ENCODE data around the gene OSM. TPM values are rescaled to one million over a fixed set of nuclear protein-coding genes. Genes with fewer than 3 reads are reported as not detected.

Gene OSM
- total and polyA plus RNA-seq, 2 experiments from 2014 or later, result not detected

GRCh38 chr22:30226192-30226832, 40.3 kb downstream of the OSM start:
- Mint-ChIP-seq H3K36me3 (ENCODE audit: low read depth) (no peaks in the 10 kb centered on the region), H3K4me1 (peaks cover 4% of the 10 kb centered on the region), H3K27me3 (ENCODE audit: insufficient read depth, low read depth, poor library complexity) (peaks cover 5% of the 10 kb centered on the region), H3K9me3 (no peaks in the 10 kb centered on the region; the same call in 2 of the 3 replicates), H3K27ac (no peak overlapping the region), H3K4me3 (no peak overlapping the region)
- Histone ChIP-seq H2AFZ (no peak overlapping the region), H3K9me2 (ENCODE audit: insufficient read depth) (no peaks in the 10 kb centered on the region), H4K20me1 (replicated peaks; ENCODE audit: insufficient read depth) (no peaks in the 10 kb centered on the region), H3K27ac (ENCODE audit: low read depth) (no peak overlapping the region), H3K36me3 (ENCODE audit: insufficient read depth) (no peaks in the 10 kb centered on the region), H3K4me2 (no peak overlapping the region), H3K27me3 (ENCODE audit: insufficient read depth) (no peaks in the 10 kb centered on the region), H3K4me1 (ENCODE audit: insufficient read depth) (peaks cover 10% of the 10 kb centered on the region; the same call in 1 of the 2 replicates), H3K4me3 (no peak overlapping the region), H3K79me2 (replicated peaks; ENCODE audit: insufficient read depth) (no peaks in the 10 kb centered on the region), H3F3A (replicated peaks; ENCODE audit: low read depth) (no peaks in the 10 kb centered on the region)
- DNase-seq (ENCODE audit: low spot score) (no peak), ATAC-seq (no peak)
- TF ChIP-seq EZH2phosphoT487 (IDR thresholded peaks at IDR 0.05; ENCODE audit: unreplicated experiment) (no peak), EZH2 (IDR thresholded peaks at IDR 0.05; ENCODE audit: low read depth, unreplicated experiment) (no peak), ZNF331 (CRISPR knock-in tag; IDR thresholded peaks at IDR 0.05; ENCODE audit: low read depth) (no peak), JUNB (IDR thresholded peaks at IDR 0.05; ENCODE audit: unreplicated experiment) (no peak), REST (IDR thresholded peaks at IDR 0.05; ENCODE audit: unreplicated experiment) (no peak), ETS1 (IDR thresholded peaks at IDR 0.05) (no peak), POLR2AphosphoS5 (IDR thresholded peaks at IDR 0.05; ENCODE audit: low read depth) (no peak), CTCF (conservative IDR thresholded peaks at IDR 0.05; ENCODE audit: low read depth in 2 of 2) (no peak), CREB1 (CRISPR knock-in tag; IDR thresholded peaks at IDR 0.05; ENCODE audit: low read depth) (no peak), STAT1 (IDR thresholded peaks at IDR 0.05; ENCODE audit: unreplicated experiment) (no peak), ZNF114 (CRISPR knock-in tag; IDR thresholded peaks at IDR 0.05) (no peak), NANOG (IDR thresholded peaks at IDR 0.05; ENCODE audit: borderline replicate concordance) (no peak)
- TF ChIP-seq, protein P1, sequence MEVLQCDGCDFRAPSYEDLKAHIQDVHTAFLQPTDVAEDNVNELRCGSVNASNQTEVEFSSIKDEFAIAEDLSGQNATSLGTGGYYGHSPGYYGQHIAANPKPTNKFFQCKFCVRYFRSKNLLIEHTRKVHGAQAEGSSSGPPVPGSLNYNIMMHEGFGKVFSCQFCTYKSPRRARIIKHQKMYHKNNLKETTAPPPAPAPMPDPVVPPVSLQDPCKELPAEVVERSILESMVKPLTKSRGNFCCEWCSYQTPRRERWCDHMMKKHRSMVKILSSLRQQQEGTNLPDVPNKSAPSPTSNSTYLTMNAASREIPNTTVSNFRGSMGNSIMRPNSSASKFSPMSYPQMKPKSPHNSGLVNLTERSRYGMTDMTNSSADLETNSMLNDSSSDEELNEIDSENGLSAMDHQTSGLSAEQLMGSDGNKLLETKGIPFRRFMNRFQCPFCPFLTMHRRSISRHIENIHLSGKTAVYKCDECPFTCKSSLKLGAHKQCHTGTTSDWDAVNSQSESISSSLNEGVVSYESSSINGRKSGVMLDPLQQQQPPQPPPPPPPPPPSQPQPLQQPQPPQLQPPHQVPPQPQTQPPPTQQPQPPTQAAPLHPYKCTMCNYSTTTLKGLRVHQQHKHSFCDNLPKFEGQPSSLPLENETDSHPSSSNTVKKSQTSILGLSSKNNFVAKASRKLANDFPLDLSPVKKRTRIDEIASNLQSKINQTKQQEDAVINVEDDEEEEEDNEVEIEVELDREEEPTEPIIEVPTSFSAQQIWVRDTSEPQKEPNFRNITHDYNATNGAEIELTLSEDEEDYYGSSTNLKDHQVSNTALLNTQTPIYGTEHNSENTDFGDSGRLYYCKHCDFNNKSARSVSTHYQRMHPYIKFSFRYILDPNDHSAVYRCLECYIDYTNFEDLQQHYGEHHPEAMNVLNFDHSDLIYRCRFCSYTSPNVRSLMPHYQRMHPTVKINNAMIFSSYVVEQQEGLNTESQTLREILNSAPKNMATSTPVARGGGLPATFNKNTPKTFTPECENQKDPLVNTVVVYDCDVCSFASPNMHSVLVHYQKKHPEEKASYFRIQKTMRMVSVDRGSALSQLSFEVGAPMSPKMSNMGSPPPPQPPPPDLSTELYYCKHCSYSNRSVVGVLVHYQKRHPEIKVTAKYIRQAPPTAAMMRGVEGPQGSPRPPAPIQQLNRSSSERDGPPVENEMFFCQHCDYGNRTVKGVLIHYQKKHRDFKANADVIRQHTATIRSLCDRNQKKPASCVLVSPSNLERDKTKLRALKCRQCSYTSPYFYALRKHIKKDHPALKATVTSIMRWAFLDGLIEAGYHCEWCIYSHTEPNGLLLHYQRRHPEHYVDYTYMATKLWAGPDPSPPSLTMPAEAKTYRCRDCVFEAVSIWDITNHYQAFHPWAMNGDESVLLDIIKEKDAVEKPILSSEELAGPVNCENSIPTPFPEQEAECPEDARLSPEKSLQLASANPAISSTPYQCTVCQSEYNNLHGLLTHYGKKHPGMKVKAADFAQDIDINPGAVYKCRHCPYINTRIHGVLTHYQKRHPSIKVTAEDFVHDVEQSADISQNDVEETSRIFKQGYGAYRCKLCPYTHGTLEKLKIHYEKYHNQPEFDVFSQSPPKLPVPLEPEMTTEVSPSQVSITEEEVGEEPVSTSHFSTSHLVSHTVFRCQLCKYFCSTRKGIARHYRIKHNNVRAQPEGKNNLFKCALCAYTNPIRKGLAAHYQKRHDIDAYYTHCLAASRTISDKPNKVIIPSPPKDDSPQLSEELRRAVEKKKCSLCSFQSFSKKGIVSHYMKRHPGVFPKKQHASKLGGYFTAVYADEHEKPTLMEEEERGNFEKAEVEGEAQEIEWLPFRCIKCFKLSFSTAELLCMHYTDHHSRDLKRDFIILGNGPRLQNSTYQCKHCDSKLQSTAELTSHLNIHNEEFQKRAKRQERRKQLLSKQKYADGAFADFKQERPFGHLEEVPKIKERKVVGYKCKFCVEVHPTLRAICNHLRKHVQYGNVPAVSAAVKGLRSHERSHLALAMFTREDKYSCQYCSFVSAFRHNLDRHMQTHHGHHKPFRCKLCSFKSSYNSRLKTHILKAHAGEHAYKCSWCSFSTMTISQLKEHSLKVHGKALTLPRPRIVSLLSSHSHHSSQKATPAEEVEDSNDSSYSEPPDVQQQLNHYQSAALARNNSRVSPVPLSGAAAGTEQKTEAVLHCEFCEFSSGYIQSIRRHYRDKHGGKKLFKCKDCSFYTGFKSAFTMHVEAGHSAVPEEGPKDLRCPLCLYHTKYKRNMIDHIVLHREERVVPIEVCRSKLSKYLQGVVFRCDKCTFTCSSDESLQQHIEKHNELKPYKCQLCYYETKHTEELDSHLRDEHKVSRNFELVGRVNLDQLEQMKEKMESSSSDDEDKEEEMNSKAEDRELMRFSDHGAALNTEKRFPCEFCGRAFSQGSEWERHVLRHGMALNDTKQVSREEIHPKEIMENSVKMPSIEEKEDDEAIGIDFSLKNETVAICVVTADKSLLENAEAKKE (CRISPR knock-in tag; IDR thresholded peaks at IDR 0.05), result no peak

Data from GM23338 (cell line).